Measurements from ENCODE around the gene PGAP3.

DNA sequence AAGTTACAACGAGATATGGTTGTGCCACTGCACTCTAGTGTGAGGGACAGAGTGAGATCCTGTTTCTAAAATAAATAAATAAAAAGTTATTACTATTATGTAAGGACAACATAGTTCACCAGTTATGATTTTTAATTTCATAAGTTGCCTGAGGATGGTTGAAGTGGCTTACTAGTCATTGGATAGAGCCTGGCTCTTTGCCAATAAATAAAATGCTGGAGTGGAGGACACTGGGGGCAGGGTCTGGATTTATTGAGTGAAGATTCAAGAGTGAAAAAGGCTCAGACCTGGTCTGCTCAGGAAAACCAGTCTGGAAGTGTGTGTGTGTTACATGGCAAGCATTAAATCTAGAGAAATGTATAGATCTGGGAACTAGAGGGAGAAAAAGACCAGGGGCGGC lies 48.8 kb downstream of the PGAP3 start:
- TF ChIP-seq, protein P1, sequence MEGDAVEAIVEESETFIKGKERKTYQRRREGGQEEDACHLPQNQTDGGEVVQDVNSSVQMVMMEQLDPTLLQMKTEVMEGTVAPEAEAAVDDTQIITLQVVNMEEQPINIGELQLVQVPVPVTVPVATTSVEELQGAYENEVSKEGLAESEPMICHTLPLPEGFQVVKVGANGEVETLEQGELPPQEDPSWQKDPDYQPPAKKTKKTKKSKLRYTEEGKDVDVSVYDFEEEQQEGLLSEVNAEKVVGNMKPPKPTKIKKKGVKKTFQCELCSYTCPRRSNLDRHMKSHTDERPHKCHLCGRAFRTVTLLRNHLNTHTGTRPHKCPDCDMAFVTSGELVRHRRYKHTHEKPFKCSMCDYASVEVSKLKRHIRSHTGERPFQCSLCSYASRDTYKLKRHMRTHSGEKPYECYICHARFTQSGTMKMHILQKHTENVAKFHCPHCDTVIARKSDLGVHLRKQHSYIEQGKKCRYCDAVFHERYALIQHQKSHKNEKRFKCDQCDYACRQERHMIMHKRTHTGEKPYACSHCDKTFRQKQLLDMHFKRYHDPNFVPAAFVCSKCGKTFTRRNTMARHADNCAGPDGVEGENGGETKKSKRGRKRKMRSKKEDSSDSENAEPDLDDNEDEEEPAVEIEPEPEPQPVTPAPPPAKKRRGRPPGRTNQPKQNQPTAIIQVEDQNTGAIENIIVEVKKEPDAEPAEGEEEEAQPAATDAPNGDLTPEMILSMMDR (IDR thresholded peaks at IDR 0.05) = no peak
- no peak for TF ChIP-seq POLR2A (IDR thresholded peaks at IDR 0.05)

Data from upper lobe of left lung (tissue), 4 donors.